Activated T-helper 17 cell treated with anti-CD3 and anti-CD28 coated beads, Interleukin-2, amount 50 U/mL, for 72 hours (primary cell): ENCODE data around the gene VSIG1. TPM values are rescaled to one million over a fixed set of nuclear protein-coding genes. Genes with fewer than 3 reads are reported as not detected.

Source experiments
- ATAC-seq: fragments of 150-1000 bp; cut with Tn5 transposase; replicated peaks from 2 replicates; pipeline ENCODE4 v1.10.0; 2021; ENCODE audit warnings: mild to moderate bottlenecking, moderate library complexity
- H3K27ac Mint-ChIP-seq: one replicate; pipeline ENCODE4 v1.8.0; 2022; ENCODE audit warnings: mixed read lengths
- H3K27me3 Mint-ChIP-seq: one replicate; pipeline ENCODE4 v1.8.0; 2022; ENCODE audit warnings: mixed read lengths
- H3K36me3 Mint-ChIP-seq: one replicate; pipeline ENCODE4 v1.8.0; 2022; ENCODE audit warnings: low read depth, mild to moderate bottlenecking, mixed read lengths
- H3K4me1 Mint-ChIP-seq: one replicate; pipeline ENCODE4 v1.8.0; 2022; ENCODE audit warnings: mixed read lengths
- H3K4me3 Mint-ChIP-seq: one replicate; pipeline ENCODE4 v1.8.0; 2022; ENCODE audit warnings: mild to moderate bottlenecking, mixed read lengths
- H3K9me3 Mint-ChIP-seq: one replicate; pipeline ENCODE4 v1.8.0; 2022; ENCODE audit warnings: mixed read lengths
- total RNA-seq, 2 donors: library from RNA; stranded (reverse); gene quantifications; one replicate each; pipeline ENCODE4 v1.2.3, GENCODE V29; 2022

VSIG1 gene
- 1 to 10 TPM in 1 of 2 donors, under 1 TPM in 1; 0.71 to 1.4 TPM for total RNA-seq

- no peak for ATAC-seq
- Mint-ChIP-seq H3K36me3 (no peaks in the 10 kb centered on the region), H3K4me3 (no peak within 1 kb of the TSS), H3K9me3 (peaks cover 3% of the 10 kb centered on the region), H3K27ac (no peak within 1 kb of the TSS), H3K27me3 (no peaks in the 10 kb centered on the region), H3K4me1 (peaks cover 6% of the 10 kb centered on the region)
Measured at GRCh38 chrX:108044554-108045256, at the start of gene VSIG1. Gene VSIG1, plus strand, starts transcription at chrX:108045065. Its CDS starts 66 bp downstream, at chrX:108045131.

GRCh38 chrX:107996124-107996523, 48.7 kb upstream of the VSIG1 start:
- no peak overlapping the region for H3K4me3 Mint-ChIP-seq
- no peak overlapping the region for H3K27ac Mint-ChIP-seq
- H3K4me1 Mint-ChIP-seq = no peaks in the 10 kb centered on the region
- no peaks in the 10 kb centered on the region for H3K9me3 Mint-ChIP-seq
- ATAC-seq = no peak
- H3K27me3 Mint-ChIP-seq = no peaks in the 10 kb centered on the region
- H3K36me3 Mint-ChIP-seq = no peaks in the 10 kb centered on the region

GRCh38 chrX:108000751-108001150, 44.1 kb upstream of the VSIG1 start:
- ATAC-seq = no peak
- H3K4me1 Mint-ChIP-seq = no peaks in the 10 kb centered on the region
- H3K27ac Mint-ChIP-seq = no peak overlapping the region
- H3K4me3 Mint-ChIP-seq = no peak overlapping the region
- no peaks in the 10 kb centered on the region for H3K9me3 Mint-ChIP-seq
- H3K36me3 Mint-ChIP-seq = no peaks in the 10 kb centered on the region
- no peaks in the 10 kb centered on the region for H3K27me3 Mint-ChIP-seq

DNA sequence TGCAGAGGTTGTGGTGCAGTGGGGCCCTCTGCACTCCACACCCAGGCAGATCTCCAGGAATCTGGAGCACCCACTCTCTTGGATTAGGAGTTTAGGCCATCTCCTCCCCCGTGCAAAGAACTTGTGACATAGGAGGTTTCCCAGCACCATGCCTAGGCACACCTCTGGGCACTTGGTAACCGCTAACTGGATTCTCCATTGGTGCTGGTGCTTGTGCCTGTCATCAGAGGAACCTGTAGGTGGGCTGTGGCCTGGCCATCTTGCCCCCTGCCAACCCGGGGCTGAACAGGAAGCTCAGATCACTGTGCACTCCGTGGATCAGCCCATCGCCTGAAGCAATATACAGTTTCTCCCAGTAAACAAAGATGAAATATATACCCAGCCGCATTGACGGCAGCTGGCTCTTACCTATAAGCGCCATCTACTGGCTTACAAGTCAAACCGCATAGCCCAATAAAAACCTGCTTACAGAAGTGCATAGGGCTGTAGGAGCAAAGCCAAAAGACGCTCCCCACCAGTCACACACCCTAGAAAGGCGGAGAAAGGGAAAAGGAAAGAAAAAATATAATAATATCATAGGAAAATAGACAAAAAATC, 43.5 kb upstream of the VSIG1 start:
- no peaks in the 10 kb centered on the region for H3K9me3 Mint-ChIP-seq
- H3K27me3 Mint-ChIP-seq = no peaks in the 10 kb centered on the region
- no peak overlapping the region for H3K27ac Mint-ChIP-seq
- no peaks in the 10 kb centered on the region for H3K4me1 Mint-ChIP-seq
- no peaks in the 10 kb centered on the region for H3K36me3 Mint-ChIP-seq
- H3K4me3 Mint-ChIP-seq = no peak overlapping the region
- ATAC-seq = peak; percentile 70

DNA sequence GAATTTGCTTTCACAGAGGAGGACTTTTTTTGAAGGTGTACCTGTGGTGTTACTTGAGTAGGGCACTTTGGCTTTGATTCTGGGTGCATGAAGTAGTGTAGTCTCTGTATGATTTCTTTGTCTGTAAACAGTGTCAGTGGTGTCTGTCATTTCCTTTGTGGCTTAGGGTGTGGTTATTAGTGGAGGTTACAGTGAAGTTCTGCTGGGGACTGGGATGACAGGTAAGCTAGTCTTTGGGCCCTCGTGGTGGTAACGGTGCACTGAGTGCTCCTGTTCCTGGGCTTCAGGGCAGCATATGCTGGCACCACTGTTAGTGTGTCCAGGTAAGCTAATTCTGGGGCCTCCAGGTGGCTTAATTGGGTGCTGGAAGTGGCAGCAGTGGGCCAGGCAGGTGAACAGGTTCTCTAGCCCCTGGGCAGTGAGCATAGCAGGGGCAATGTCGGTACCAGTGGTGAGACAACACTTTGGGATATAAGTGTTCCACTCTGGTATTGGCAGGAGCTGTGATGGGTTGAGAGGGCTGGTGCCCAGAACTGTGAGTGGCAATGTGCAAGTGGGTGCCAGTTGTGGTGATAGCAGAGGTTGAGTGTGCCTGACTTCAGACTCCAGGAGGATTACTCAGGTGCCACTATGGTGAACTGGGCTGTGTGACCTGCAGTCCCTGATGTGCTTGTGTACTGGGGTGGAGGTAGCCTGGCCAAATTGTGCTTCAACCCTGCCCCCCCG, 26.0 kb upstream of the VSIG1 start:
- Mint-ChIP-seq H3K4me1 (peaks cover 33% of the 10 kb centered on the region), H3K27me3 (no peaks in the 10 kb centered on the region), H3K27ac (peak overlapping the region; percentile 78), H3K36me3 (no peaks in the 10 kb centered on the region), H3K9me3 (peaks cover 4% of the 10 kb centered on the region), H3K4me3 (peak overlapping the region; percentile 74)
- peak; percentile 78 for ATAC-seq

- no peak overlapping the region for H3K27ac Mint-ChIP-seq
- no peaks in the 10 kb centered on the region for H3K36me3 Mint-ChIP-seq
- H3K4me3 Mint-ChIP-seq = peak overlapping the region; percentile 74
- H3K4me1 Mint-ChIP-seq = peaks cover 39% of the 10 kb centered on the region
- H3K9me3 Mint-ChIP-seq = no peaks in the 10 kb centered on the region
- no peaks in the 10 kb centered on the region for H3K27me3 Mint-ChIP-seq
- no peak for ATAC-seq
Measured at GRCh38 chrX:108019382-108019875, 25.4 kb upstream of the VSIG1 start.

GRCh38 chrX:108020631-108021030, 24.2 kb upstream of the VSIG1 start:
- ATAC-seq = no peak
- Mint-ChIP-seq H3K36me3 (no peaks in the 10 kb centered on the region), H3K4me1 (peaks cover 45% of the 10 kb centered on the region), H3K27me3 (no peaks in the 10 kb centered on the region), H3K27ac (peak overlapping the region; percentile 54), H3K9me3 (no peaks in the 10 kb centered on the region), H3K4me3 (peak overlapping the region; percentile 74)

DNA sequence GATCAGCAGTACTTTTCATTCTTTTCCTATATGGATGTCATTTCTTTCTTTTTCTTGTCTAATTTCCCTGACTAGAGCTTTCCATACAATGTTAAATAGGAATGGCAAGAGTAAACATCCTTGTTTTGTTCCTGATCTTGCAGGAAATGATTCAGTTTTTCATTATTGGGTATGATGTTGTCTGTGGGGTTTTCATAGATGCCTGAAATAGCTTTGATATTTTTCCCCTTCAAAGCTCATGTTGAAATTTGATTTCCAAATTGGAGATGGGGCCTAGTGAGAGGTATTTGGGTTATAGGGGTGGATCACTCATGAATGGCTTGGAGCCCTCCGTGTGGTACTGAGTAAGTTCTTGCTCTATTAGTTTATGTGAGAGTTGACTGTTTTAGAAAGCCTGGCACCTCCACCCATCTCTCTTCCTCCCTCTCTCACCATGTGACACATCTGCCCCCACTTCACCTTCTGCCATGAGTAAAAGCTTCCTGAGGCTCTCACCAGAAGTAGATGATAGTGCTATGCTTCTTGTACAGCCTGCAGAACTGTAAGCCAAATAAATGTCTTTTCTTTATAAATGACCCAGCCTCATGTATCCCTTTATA, 22.3 kb upstream of the VSIG1 start:
- no peaks in the 10 kb centered on the region for H3K36me3 Mint-ChIP-seq
- H3K4me1 Mint-ChIP-seq = peaks cover 53% of the 10 kb centered on the region
- ATAC-seq = peak; percentile 84
- no peaks in the 10 kb centered on the region for H3K9me3 Mint-ChIP-seq
- no peaks in the 10 kb centered on the region for H3K27me3 Mint-ChIP-seq
- H3K27ac Mint-ChIP-seq = peak overlapping the region; percentile 85
- peak overlapping the region; percentile 74 for H3K4me3 Mint-ChIP-seq

DNA sequence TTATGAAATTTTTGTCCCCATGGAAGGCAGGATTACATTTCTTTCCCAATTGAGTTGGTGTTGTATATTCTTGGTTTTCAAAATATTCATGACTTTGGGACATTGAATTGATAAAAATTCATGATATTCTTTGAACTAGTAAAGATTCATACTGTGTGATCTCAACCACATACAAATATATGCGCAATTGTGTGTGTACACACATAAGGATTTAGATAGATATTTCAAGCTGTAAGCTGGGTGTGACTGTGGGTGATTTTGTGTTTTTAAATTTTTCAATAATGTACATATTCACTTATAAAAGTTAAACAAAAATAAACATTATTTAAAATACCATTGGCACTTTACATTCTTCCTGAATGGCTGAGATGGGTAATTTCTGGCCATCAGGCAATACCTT, 19.5 kb upstream of the VSIG1 start:
- no peak for ATAC-seq
- peaks cover 46% of the 10 kb centered on the region for H3K4me1 Mint-ChIP-seq
- H3K36me3 Mint-ChIP-seq = no peaks in the 10 kb centered on the region
- no peak overlapping the region for H3K27ac Mint-ChIP-seq
- no peaks in the 10 kb centered on the region for H3K27me3 Mint-ChIP-seq
- no peaks in the 10 kb centered on the region for H3K9me3 Mint-ChIP-seq
- no peak overlapping the region for H3K4me3 Mint-ChIP-seq

- peak overlapping the region; percentile 66 for H3K4me3 Mint-ChIP-seq
- ATAC-seq = peak; percentile 49
- H3K27me3 Mint-ChIP-seq = no peaks in the 10 kb centered on the region
- H3K36me3 Mint-ChIP-seq = no peaks in the 10 kb centered on the region
- peak overlapping the region; percentile 17 for H3K27ac Mint-ChIP-seq
- peaks cover 43% of the 10 kb centered on the region for H3K4me1 Mint-ChIP-seq
- no peaks in the 10 kb centered on the region for H3K9me3 Mint-ChIP-seq
Measured at GRCh38 chrX:108025954-108026600, 18.8 kb upstream of the VSIG1 start.

- Mint-ChIP-seq H3K27me3 (no peaks in the 10 kb centered on the region), H3K27ac (no peak overlapping the region), H3K4me3 (peak overlapping the region; percentile 41), H3K4me1 (peaks cover 36% of the 10 kb centered on the region), H3K9me3 (no peaks in the 10 kb centered on the region), H3K36me3 (no peaks in the 10 kb centered on the region)
- no peak for ATAC-seq
Measured at GRCh38 chrX:108028854-108029253, 16.0 kb upstream of the VSIG1 start.

DNA sequence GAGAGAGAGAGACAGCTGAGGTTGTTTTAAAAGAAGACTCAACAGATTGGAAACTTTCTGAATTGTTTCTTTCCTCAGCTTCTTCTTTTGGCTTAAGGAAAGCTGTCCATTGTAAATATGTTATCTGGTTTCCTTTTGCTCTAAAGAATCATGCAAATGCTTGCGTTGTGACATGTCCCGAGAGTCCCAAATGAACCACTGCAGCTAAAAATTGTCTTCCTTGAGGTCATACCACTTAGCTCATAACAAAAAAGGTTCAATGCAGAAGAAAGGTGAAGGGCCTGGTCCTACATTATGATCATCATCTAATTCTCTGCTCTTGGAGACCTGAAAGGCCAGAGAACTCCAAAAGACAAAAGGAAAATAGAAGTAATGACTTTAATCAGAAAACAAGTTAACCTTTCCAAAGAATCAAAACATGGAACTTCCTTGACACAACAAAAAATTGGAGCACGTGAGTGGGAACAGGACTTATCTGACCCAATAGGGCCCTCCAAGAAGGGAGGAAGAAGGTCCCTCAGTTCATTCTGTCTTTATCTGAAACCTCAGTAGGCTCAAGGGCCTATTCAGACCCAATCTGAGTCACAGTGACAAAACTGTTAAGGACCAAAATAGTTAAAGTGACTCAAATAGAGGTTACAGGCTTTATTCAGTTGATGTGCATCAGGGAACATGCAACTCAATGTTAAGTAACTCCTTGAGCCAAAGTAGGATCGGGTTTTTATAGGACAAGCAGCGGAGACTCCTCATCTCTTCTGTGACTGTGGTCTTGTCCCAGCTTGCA, 14.7 kb upstream of the VSIG1 start:
- Mint-ChIP-seq H3K36me3 (no peaks in the 10 kb centered on the region), H3K27ac (peak overlapping the region; percentile 64), H3K4me1 (peaks cover 24% of the 10 kb centered on the region), H3K4me3 (peak overlapping the region; percentile 41), H3K27me3 (no peaks in the 10 kb centered on the region), H3K9me3 (no peaks in the 10 kb centered on the region)
- peak; percentile 86 for ATAC-seq

DNA sequence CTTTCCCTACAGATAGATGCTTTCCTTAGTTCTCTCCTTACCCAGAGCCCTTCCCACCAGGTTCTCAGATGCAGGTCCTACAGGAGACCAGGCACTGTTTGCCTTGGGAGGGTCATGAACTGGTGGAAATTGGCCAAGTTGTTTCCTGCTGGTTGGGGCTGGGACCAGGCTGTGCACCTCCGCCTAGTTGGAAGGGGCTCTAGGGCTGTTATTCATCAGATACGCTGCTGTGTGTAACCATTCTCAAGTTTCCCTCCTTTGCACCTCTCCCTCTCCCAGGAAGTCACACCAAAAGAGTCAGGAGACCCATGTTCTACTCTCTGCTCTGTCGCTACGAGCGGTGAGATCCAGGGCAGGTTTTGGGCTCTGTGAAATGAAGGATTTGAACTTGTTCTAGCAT, 11.9 kb upstream of the VSIG1 start:
- H3K9me3 Mint-ChIP-seq = no peaks in the 10 kb centered on the region
- no peak for ATAC-seq
- H3K27me3 Mint-ChIP-seq = no peaks in the 10 kb centered on the region
- H3K27ac Mint-ChIP-seq = no peak overlapping the region
- H3K4me1 Mint-ChIP-seq = peaks cover 25% of the 10 kb centered on the region
- H3K4me3 Mint-ChIP-seq = no peak overlapping the region
- no peaks in the 10 kb centered on the region for H3K36me3 Mint-ChIP-seq
